HepG2 (cell line): Measurements from ENCODE around the gene XRN1. TPM values are rescaled to one million over a fixed set of nuclear protein-coding genes. Genes with fewer than 3 reads are reported as not detected.
A peak's percentile ranks its signal among the peaks of the same experiment; 100 is the strongest.

Experiments used
- ETV6 ChIP-seq: sonication (generic); formaldehyde crosslinking; conservative IDR thresholded peaks from 2 replicates; pipeline ENCODE4 v1.4.0; 2020; ENCODE audit warnings: missing genetic modification reagents
- KAT8 ChIP-seq: IDR thresholded peaks from 2 replicates; pipeline ENCODE4 v1.6.1; 2016; ENCODE audit warnings: missing genetic modification reagents, missing compliant biosample characterization
- MED1 ChIP-seq: sonication (generic); formaldehyde crosslinking; IDR thresholded peaks from 2 replicates; pipeline ENCODE4 v1.4.0; 2020; ENCODE audit warnings: missing genetic modification reagents
- NONO ChIP-seq, 2 experiments: fragments of 450-650 bp in 1 of 2; sonication (generic) in 1 of 2; formaldehyde crosslinking in 1 of 2; IDR thresholded peaks in 1 of 2; conservative IDR thresholded peaks in 1 of 2; 2 replicates each; pipeline versions ENCODE4 v1.6.1 to v1.8.0; 2017 to 2022; ENCODE audit warnings: mild to moderate bottlenecking in 1 of 2, missing genetic modification reagents in 1 of 2, moderate library complexity in 1 of 2
- RAD51 ChIP-seq: fragments of 450-650 bp; IDR thresholded peaks from 2 replicates; pipeline ENCODE4 v1.6.1; 2016; ENCODE audit warnings: borderline replicate concordance
- SMARCC2 ChIP-seq: fragments of 450-650 bp; IDR thresholded peaks from 2 replicates; pipeline ENCODE4 v1.6.1; 2017; ENCODE audit warnings: antibody characterized with exemption, mild to moderate bottlenecking
- ZNF331 ChIP-seq: sonication (generic); formaldehyde crosslinking; IDR thresholded peaks from 2 replicates; pipeline ENCODE4 v1.4.0; 2020; ENCODE audit warnings: missing genetic modification reagents
- ZNF350 ChIP-seq: sonication (generic); formaldehyde crosslinking; IDR thresholded peaks from 2 replicates; pipeline ENCODE4 v1.4.0; 2020; ENCODE audit warnings: mild to moderate bottlenecking, low read depth, missing genetic modification reagents, borderline replicate concordance
- polyA plus RNA-seq, 8 experiments: library from polyadenylated mRNA; depleted of rRNA in 3 of 8; stranded (reverse) in 7 of 8; unstranded in 1 of 8; fragments of >200 nt; fragmentation: Illumina TruSeq in 4 of 8; extraction: Trizol in 4 of 8; gene quantifications; 2 replicates each; pipeline versions ENCODE4 v1.2.1 to v1.2.3, GENCODE V29; 2011 to 2016; ENCODE audit warnings: low read depth in 4 of 8, missing spikeins in 1 of 8, mixed read lengths in 1 of 8; ENCODE audit not compliant: insufficient read depth in 1 of 8
- total RNA-seq, 5 experiments: library from RNA; depleted of rRNA; stranded (reverse); fragments of >200 nt; fragmentation: Illumina TruSeq; extraction: Trizol; gene quantifications; 2 replicates each; pipeline ENCODE4 v1.2.3, GENCODE V29; 2016; ENCODE audit warnings: low read depth in 1 of 5
- TF ChIP-seq, protein P1 (sequence below), 2 experiments: sonication (generic) in 1 of 2; formaldehyde crosslinking in 1 of 2; IDR thresholded peaks; 2 replicates each; pipeline versions ENCODE4 v1.6.1 to v1.9.0; 2014 to 2022; ENCODE audit warnings: antibody characterized with exemption in 1 of 2, borderline replicate concordance in 1 of 2, inconsistent platforms in 1 of 2, low read depth in 1 of 2, missing genetic modification reagents in 1 of 2
- TF ChIP-seq, protein P2 (sequence below): sonication (generic); formaldehyde crosslinking; IDR thresholded peaks from 2 replicates; pipeline ENCODE4 v1.4.0; 2020; ENCODE audit warnings: low read depth, mild to moderate bottlenecking, missing genetic modification reagents
- TF ChIP-seq, protein P3 (sequence below): sonication (generic); formaldehyde crosslinking; IDR thresholded peaks from 2 replicates; pipeline ENCODE4 v1.5.0; 2020; ENCODE audit warnings: missing genetic modification reagents
- TF ChIP-seq, protein P4 (sequence below): sonication (generic); formaldehyde crosslinking; IDR thresholded peaks from 2 replicates; pipeline ENCODE4 v1.4.0; 2020; ENCODE audit warnings: mild to moderate bottlenecking, missing genetic modification reagents
- TF ChIP-seq, protein P5 (sequence below): sonication (generic); formaldehyde crosslinking; IDR thresholded peaks from 2 replicates; pipeline ENCODE4 v1.8.1; 2023; ENCODE audit warnings: mild to moderate bottlenecking, moderate library complexity, missing genetic modification reagents
- TF ChIP-seq, protein P6 (sequence below): sonication (generic); formaldehyde crosslinking; IDR thresholded peaks from 2 replicates; pipeline ENCODE4 v1.5.1; 2020; ENCODE audit warnings: mild to moderate bottlenecking, missing genetic modification reagents, moderate library complexity
- TF ChIP-seq, protein P7 (sequence below): sonication (generic); formaldehyde crosslinking; IDR thresholded peaks from 2 replicates; pipeline ENCODE4 v1.8.1; 2022; ENCODE audit warnings: mild to moderate bottlenecking, missing genetic modification reagents

XRN1 gene
- total and polyA plus RNA-seq, 2 of the 13 experiments (the other 11 are each of a cell fraction or from before 2014, with no cell fraction given): 13.2 to 13.3 TPM

DNA sequence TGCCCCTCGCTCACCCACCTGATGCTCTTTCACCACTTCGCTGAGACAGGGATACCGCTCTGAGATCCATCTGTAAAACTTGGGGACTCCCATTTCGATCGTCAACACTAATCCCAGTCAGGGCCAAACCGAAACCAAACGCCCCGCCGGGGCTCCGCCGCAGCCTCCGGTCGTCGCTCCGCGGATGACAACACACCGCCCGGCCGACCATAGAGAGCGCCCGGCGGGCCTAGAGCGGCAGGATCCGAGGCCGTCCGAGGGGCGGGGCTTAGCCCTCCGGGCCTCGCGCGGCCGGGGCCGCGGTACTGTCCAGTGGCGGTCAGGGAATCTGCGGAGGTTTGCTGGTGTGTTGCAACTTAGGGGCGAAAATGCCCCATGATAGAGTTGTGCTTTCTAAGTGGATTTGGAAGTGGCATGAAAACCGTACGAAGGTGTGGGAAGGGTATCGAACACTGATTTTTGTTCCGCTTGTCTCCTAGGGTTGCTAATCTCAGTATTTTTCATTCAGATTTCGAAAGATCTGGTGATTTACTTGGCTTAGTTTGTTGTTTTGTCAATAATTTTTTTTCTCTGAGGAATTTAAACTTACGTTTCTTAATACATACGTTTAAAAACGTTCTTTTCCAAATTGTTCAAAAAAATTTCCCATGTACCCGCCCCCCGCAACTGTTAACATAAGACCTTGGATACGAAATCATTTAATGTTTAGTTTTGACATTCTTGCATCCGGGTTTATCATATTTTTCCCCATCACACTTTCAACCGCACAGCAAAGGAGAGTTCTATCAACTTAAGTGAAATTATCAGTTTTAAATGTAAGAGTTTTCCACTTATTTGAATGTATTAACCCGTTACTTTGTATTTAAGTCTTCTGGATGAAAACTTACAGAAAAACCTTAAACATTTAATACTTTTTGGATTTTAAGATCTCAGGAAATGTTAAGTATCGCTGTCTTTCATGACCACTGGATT lies at the start of gene XRN1 (continued):
- TF ChIP-seq, protein P1, sequence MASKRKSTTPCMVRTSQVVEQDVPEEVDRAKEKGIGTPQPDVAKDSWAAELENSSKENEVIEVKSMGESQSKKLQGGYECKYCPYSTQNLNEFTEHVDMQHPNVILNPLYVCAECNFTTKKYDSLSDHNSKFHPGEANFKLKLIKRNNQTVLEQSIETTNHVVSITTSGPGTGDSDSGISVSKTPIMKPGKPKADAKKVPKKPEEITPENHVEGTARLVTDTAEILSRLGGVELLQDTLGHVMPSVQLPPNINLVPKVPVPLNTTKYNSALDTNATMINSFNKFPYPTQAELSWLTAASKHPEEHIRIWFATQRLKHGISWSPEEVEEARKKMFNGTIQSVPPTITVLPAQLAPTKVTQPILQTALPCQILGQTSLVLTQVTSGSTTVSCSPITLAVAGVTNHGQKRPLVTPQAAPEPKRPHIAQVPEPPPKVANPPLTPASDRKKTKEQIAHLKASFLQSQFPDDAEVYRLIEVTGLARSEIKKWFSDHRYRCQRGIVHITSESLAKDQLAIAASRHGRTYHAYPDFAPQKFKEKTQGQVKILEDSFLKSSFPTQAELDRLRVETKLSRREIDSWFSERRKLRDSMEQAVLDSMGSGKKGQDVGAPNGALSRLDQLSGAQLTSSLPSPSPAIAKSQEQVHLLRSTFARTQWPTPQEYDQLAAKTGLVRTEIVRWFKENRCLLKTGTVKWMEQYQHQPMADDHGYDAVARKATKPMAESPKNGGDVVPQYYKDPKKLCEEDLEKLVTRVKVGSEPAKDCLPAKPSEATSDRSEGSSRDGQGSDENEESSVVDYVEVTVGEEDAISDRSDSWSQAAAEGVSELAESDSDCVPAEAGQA (IDR thresholded peaks at IDR 0.05; ENCODE audit: low read depth): peak; percentile 67; the same call in 1 of the 2 replicates
- TF ChIP-seq, protein P1 (CRISPR knock-in tag; IDR thresholded peaks at IDR 0.05; ENCODE audit: borderline replicate concordance): no peak
- TF ChIP-seq KAT8: peak; percentile 96
- TF ChIP-seq ZNF350 (CRISPR knock-in tag): peak; percentile 64; the same call in 1 of the 2 replicates
- TF ChIP-seq ZNF331 (CRISPR knock-in tag): peak; percentile 86
- TF ChIP-seq, protein P2, sequence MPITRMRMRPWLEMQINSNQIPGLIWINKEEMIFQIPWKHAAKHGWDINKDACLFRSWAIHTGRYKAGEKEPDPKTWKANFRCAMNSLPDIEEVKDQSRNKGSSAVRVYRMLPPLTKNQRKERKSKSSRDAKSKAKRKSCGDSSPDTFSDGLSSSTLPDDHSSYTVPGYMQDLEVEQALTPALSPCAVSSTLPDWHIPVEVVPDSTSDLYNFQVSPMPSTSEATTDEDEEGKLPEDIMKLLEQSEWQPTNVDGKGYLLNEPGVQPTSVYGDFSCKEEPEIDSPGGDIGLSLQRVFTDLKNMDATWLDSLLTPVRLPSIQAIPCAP (CRISPR knock-in tag): no peak
- peak; percentile 78; the same call in 1 of the 2 replicates for TF ChIP-seq ETV6 (CRISPR knock-in tag)
- no peak for TF ChIP-seq SMARCC2
- TF ChIP-seq, protein P3, sequence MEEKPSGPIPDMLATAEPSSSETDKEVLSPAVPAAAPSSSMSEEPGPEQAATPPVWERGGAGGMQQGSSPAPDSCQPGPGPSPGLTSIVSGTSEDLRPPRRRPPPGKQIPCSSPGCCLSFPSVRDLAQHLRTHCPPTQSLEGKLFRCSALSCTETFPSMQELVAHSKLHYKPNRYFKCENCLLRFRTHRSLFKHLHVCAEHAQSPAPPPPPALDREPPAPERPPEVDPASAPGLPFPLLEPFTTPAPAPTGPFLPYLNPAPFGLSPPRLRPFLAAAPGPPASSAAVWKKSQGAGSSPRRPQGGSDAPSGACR (CRISPR knock-in tag): no peak
- TF ChIP-seq MED1 (CRISPR knock-in tag): peak; percentile 44
- TF ChIP-seq, protein P4, sequence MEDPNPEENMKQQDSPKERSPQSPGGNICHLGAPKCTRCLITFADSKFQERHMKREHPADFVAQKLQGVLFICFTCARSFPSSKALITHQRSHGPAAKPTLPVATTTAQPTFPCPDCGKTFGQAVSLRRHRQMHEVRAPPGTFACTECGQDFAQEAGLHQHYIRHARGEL (CRISPR knock-in tag): no peak
- TF ChIP-seq, protein P5, sequence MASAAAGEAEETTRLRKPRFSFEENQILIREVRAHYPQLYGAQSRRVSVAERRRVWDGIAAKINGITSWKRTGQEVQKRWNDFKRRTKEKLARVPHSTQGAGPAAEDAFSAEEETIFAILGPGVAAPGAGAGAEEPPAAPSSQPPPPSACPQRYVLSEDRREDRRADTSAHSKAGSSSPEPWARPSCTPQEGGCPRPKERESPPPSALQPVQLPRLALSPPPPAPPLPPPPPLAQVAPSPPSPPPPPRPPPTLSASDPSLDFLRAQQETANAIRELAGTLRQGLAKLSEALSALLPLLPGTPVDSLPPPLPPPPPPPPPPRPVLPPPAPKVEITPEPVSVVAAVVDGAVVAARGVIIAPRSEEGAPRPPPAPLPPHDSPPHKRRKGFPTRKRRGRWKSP: peak; percentile 37; the same call in 1 of the 2 replicates
- TF ChIP-seq, protein P6, sequence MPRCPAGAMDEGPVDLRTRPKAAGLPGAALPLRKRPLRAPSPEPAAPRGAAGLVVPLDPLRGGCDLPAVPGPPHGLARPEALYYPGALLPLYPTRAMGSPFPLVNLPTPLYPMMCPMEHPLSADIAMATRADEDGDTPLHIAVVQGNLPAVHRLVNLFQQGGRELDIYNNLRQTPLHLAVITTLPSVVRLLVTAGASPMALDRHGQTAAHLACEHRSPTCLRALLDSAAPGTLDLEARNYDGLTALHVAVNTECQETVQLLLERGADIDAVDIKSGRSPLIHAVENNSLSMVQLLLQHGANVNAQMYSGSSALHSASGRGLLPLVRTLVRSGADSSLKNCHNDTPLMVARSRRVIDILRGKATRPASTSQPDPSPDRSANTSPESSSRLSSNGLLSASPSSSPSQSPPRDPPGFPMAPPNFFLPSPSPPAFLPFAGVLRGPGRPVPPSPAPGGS (CRISPR knock-in tag): peak; percentile 89
- TF ChIP-seq NONO (IDR thresholded peaks at IDR 0.05): no peak
- peak; percentile 48; the same call in 1 of the 2 replicates for TF ChIP-seq NONO (CRISPR knock-in tag; conservative IDR thresholded peaks at IDR 0.05)
- TF ChIP-seq RAD51: no peak
- TF ChIP-seq, protein P7, sequence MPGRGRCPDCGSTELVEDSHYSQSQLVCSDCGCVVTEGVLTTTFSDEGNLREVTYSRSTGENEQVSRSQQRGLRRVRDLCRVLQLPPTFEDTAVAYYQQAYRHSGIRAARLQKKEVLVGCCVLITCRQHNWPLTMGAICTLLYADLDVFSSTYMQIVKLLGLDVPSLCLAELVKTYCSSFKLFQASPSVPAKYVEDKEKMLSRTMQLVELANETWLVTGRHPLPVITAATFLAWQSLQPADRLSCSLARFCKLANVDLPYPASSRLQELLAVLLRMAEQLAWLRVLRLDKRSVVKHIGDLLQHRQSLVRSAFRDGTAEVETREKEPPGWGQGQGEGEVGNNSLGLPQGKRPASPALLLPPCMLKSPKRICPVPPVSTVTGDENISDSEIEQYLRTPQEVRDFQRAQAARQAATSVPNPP (CRISPR knock-in tag): 0 out of 2 replicates have a peak, but pooled peaks have one; percentile 35
